GM18507 (cell line): Measurements from ENCODE around the gene GCG.

Source experiments
- DNase-seq: peaks from one replicate; pipeline ENCODE4 v3.0.0; 2011; ENCODE audit warnings: low read depth; ENCODE audit not compliant: insufficient read length; ENCODE audit errors: extremely low spot score
- FAIRE-seq: peaks from 2 replicates; lab custom pipeline; 2011; peaks lifted over from hg19 to GRCh38; lab: Jason Lieb, UNC

Gene GCG

GRCh38 chr2:162107361-162107901 lies 44.6 kb downstream of the GCG start:
- no peak for DNase-seq
- no peak for FAIRE-seq

- DNase-seq, result no peak
- FAIRE-seq, result no peak
Measured at GRCh38 chr2:162106746-162107145, 45.3 kb downstream of the GCG start.

GRCh38 chr2:162106146-162106551 lies 45.9 kb downstream of the GCG start:
- no peak for DNase-seq

GRCh38 chr2:162103443-162104009 lies 48.5 kb downstream of the GCG start:
- DNase-seq, result no peak

More at GRCh38 chr2:162106146-162106551, 45.9 kb downstream of the GCG start:
- no peak for FAIRE-seq

GRCh38 chr2:162100579-162100978 lies 51.5 kb downstream of the GCG start:
- DNase-seq, result no peak
- no peak for FAIRE-seq

More at GRCh38 chr2:162103443-162104009, 48.5 kb downstream of the GCG start:
- FAIRE-seq, result no peak

- FAIRE-seq, result no peak
- DNase-seq, result no peak
Measured at GRCh38 chr2:162099836-162100235, 52.2 kb downstream of the GCG start.
